T1000 (cell line): ENCODE results near the gene RPS6KA6.

ENCODE experiments used
- DNase-seq: peaks from one replicate; lab custom pipeline; 2025; ENCODE audit warnings: mixed read lengths; lab: John Stamatoyannopoulos, UW

Gene RPS6KA6

DNA sequence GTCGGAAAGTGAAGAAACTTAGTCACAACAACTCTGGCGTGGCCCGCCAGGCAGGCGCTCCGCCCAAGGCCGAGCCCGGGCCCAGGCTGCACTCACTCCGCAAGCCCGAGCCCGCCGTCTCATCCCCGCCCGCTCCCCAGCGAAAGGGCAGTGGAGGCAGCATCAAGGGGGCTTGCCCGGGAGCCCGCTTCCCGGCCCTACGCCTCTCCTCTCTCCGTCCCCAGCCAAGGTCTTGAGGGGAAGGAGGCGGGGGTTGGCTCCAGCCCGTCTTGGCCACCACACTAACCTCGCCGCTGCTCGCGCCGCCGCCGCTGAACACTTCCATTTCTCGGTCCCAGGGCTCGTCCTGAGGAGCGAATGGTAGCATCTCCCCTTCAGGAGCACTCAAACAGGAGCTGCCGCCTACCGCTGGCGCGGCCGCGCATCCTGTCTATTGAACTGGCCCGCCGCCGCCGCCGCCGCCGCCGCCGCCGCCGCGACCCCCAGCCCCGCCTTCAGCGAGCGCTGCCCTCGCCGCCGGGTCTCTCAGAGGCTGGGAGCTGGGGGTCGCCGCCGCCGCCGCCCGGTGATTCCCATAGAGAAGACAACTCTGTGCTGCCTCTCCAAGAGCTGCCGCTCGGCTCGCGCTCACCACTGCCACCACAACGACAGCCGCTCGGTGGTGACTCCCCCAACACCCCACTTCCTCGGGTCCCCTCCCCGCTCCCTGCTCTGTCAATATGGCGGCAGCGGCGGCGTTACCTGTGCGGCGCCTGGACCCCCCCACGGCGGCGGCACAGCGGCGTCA, at the start of gene RPS6KA6:
TSS of gene RPS6KA6 (minus strand) at position 667 of the 787 bp plus-strand sequence. CDS start at position 367, 300 bp downstream.
- DNase-seq, result no peak

DNA sequence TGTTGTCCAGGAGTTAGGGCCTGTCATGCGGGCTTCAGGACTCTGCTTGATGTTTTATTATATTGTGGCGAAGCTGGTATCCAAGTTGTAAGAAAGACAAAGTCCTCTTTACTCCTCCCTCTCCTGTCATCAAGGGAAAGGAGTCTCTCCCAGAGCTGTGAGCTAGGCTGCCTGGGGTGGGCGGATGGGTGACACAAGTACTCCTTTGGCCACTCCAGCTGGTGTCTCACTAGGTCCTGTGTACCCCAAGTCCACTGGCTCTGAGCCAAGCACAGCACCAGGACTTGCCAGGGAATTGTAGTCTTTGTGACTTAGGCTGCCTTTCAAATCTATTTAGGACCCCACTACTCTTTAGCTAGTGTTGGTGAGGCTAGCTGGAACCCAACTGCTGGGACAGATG, 36.7 kb upstream of the RPS6KA6 start:
- DNase-seq, result no peak

DNA sequence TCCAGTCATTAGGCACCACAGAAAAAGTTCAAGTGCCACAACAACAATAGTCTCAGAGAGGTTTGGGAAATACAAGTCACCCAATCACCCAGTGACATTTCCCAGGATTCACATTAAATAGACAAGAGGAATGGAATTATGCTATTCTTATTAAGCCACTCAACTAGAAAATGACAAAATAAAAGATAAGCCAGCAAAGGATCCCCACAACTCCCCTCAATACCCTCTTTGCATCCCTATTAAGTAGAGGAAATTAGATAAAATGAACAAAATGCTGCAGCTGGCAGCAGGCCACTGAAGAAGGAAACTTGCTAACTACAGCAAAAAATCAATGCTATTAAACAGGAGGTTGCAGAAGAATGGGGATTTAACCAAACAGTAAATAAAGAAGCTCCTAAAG, 35.3 kb upstream of the RPS6KA6 start:
- no peak for DNase-seq

DNA sequence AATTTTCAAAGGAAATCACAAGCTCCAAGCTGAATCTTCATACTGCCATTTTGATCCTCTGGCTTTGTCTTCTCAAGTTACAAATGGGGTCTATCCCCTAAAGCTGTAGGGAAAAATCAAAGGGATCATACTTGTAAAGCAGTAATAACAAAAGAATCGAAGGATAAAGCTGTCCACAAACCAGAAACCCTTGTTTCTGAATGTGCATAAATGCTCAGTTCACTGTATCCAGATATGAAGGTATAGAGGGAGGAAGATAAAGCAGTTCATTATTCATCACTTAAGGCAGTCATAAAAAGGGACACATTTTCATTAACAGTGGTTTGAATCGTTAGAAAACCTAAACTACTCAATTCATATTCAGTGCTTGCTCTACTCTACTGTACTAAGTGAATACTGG, 33.2 kb upstream of the RPS6KA6 start:
- no peak for DNase-seq

DNA sequence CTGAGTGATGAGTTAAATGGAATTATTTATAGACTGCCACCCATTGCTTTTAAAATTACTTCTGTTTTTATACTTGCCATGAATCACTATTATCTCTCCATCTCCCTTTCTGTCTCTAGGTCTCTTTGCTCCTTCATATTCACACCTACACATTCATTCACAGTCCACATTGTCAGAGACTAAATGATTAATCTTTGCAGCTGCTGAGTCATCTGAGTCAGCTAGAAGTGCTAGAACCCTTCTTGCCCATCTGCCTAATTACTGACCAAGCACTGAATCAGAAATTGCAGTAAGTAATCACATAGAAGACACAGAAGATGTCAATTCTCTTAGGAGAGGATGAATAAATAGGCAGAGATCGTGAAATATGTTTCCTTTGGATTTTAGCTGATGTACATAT, 31.6 kb upstream of the RPS6KA6 start:
- no peak for DNase-seq

DNA sequence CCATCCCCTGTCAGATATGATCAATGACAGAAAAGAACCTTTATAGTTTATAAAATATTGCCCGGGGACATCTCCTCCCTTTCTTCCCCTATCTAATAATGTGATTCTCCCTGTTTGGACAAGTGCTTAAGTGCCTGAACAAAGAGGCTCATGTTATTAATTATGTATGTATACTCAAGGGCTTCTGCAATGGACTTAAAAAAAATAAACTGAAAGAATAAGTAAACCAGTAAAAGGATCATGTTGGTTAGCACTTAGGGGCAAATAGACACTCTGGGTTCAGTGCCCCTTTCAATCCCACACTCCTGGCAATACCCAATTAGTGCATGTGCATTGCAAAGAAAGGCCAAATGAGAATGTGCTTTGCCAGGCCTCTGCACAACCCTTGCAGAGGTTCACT, 30.7 kb upstream of the RPS6KA6 start:
- DNase-seq, result no peak

DNA sequence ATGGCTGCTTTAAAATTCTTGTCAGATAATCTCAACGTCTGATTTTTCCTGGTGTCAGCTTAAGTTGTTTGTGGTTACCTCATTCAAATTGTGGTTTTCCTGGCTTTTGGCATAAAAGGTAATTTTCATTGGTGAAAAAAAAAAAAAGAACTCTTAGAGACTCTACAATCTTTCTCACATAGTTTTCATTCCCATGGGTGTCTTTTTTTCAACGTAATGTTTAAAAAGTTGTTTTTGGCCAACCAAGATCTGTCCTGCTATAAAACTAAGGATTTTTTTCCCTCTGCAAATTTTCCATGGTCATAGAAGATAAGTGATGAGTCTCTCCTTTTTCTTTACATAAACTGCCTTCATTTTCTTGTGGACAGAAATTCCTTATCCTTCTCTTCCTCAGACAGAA, 28.9 kb upstream of the RPS6KA6 start:
- no peak for DNase-seq

DNA sequence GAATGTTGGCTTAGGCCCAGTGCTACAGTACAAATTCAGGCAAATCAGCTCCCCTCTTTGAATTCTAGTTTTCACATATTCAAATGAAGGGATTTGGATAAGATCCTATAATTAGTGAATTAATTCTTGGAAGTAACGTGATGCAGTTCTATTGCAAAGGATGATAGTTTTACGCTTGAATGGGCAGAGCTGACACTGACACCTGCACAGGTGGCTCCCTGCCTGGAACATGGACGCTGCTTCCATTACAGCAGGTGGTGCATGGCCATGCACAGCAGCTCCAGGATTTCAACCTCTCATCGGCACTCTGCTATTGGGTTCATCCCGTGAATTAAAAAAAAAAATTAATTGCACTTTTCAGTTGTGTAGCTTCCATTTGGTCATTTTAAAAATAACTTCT, 28.4 kb upstream of the RPS6KA6 start:
- no peak for DNase-seq

DNA sequence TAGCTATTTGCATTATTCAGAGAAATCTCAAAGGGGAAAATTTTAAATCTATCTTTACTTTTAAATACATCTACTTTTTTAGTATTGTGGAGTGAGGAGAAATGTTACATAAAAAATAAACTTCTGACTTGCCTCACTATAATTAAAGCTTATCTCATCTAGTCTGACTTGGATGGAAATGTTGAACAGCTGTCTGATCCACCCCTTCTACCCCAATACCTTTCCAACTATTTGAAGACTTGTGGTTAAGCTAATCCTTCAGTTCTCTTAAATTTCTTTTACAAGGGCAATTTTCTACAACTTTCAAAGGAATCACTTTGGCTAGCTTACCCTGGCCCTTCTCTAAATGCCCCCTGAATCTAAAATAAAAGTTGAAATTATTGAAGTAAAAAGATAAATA, 17.3 kb upstream of the RPS6KA6 start:
- DNase-seq, result no peak

DNA sequence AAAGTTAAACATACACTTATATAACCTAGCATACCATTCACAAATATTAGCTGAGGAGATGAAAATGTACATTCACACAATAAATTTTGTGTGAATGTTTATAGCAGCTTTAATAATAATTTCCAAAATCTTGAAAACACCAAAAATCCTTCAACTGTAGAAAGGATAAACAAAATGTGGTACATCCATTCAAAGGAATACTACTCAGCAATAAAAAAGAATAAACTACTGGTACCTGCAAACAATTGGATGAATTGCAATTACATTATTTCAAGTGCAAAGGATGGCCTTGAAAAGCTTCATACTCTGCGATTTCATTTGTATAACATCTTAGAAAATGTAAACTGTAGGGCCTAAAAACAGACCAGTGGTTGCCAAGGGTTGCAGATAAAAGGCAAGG, 11.7 kb upstream of the RPS6KA6 start:
- DNase-seq, result no peak

DNA sequence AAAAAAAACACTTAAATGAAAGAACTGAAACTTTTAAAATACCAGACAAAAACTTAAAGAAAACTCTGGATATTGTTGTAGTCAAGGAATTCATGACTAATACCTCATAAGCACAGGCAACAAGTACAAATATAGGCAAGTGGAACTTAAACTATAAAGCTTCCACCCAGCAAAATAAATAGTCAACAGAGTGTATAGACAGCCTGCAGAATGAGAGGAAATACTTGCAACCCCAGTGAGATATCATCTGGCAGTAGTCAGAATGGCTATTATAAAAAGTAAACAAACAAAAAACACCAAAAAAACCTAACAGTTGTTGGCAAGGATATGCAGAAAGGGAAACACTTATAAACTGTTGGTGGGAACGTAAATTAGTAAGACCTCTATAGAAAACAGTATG, 9.6 kb upstream of the RPS6KA6 start:
- DNase-seq, result no peak

DNA sequence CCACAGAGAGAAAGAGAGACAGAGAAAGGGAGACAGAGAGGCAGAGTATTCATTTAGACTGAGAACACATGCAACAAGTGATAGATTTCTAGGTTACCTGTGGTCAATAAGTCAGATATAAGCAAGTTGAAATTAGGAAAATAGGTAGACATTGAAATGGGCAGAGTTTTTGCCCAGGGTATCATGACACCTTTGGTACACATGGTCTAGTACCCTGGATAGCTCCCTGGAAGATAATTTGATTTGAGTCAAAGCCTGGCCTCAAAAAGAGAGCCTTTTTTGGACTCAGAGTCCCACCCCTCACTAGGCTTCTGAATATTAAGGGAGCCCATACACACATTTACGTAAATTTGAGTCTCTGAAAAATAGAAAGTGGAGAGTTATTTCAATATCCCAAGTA, 4.0 kb upstream of the RPS6KA6 start:
- no peak for DNase-seq

DNA sequence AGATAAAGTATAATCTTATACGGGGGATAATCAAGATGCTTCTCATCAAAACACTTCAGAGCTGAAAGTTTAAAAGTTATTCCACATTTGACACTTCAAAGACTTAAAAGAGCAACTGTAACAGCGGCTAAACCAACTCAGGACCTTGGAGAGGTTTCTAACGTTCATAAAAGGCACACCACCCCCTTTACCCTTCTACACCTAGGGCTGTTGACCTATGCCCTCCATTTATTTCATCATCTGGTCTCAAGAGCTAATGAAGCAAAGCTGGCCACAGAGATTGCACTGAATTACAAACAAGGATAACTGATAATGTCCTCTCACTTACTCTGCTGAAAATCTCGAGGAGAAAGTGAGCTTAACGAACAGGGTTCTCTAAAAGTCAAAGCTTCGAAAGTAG, 1.1 kb upstream of the RPS6KA6 start:
- DNase-seq, result no peak

DNA sequence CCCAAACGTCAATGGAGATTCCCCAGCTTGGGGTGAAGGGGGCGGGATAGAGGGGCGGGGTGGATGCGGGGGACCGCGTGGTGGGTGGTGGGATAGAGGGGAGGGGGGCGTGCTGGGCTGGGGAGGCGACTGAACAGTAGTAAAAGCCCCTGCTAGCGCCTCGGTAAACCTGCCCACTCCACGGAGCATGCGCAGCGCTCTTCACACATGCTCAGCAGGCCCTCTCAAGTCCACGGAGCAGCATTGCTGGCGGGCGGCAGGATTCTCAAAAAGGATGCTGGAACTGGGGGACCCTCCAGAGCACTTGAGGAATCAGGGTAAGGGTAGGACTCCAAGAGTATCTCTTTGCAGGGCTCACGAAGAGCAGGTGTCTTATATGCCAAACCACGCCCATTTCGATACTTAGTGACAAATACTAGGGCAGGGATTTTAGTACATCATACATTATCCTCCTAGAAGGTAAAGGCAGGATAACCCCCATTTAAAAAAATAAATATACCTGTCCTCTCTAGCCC, 378 bp upstream of the RPS6KA6 start:
- DNase-seq, result no peak

DNA sequence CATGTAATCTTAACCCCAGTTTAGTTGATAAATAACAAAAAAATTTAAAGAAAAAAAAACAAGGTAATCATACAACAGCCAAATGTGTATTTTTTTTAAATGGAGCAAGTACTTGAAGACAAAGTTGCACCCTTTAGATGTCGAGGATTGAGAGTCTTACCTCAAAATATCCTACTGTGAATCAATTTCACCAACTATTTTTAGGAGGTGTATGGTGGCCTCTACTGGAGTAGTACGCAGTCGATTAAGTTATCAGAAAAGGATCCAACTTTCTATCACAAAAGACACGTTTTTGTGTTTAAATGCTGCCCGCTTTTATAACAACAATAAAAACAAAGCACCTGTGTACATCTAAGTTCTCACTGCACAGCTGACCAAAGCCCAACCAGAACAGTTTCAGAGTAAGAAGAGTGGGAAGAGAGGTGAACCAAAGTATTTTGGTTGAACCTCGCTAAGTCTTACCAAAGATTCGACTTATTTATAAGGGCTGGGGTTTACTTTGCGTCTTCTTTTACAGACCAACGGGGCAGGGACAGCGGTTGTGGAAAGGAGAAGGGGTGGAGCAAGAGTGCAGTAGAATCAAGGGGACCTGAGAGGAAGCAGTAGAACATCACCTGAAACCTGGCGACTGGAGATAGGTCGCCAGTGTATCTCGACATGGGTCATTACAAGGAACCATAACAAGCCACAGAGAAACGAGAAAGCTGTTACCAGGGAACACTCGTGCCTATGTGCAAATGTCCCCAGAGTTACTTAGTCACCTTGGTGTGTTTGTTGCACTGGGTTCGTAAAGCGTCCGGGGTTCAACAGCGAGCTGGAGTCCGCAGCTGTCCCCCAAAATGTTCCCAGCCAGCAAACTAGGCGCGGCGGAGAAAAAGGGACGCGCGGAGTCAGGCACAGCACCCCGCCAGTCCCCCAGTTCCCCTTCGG, 1.1 kb downstream of the RPS6KA6 start:
- no peak for DNase-seq

DNA sequence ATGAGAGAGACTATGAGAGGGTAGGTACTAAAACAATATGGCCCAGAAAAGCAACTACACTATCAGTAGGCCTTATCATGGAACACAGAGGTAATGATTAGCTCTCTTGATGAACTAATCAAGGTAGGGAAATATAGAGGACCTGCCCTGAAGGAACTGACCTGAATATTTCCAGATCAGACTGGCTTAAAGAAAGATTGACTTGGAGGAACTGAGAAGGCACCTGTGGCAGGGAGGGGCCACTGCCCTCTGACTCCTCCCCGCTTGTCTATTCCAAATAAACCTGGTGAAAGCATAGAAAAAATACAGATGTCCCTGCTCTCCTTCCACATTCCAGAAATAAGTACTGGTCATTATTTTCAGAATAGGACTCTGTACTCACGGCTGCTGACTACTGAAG, 5.5 kb downstream of the RPS6KA6 start:
- no peak for DNase-seq

DNA sequence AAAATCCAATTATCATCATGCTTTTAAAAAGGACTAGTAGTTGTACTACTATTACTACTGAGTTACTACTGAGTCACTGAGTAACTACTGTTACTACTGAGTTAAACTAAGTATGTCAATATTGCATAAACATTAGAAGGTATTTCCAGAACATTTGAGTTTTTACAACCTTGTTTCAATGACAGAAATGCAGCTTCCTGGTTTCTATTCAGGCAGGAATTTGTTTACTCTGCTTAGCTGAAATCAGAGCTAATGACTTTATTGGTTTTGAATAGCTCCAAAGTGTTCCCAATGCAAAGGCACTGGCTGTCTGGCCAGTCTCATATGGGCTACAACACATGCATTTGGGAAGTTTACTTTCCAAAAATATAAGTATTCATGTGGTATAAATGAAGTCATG, 12.0 kb downstream of the RPS6KA6 start:
- no peak for DNase-seq

DNA sequence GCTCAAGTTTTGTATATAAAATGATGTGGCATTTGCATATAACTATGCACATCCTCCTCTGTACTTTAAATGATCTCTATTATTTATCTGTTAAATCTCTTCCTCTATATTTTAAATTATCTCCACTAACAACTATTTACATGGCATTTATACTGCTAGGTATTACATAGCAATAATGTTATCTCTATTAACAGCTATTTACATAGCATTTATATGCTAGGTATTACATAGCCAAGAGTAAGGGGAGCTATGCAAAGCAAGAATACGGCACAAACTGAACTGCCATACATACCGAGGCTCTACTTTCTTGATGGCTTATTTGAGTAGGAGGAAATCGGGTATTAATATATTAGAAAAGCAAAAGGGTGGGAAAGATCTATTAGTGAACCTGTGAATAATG, 12.7 kb downstream of the RPS6KA6 start:
- DNase-seq, result no peak

DNA sequence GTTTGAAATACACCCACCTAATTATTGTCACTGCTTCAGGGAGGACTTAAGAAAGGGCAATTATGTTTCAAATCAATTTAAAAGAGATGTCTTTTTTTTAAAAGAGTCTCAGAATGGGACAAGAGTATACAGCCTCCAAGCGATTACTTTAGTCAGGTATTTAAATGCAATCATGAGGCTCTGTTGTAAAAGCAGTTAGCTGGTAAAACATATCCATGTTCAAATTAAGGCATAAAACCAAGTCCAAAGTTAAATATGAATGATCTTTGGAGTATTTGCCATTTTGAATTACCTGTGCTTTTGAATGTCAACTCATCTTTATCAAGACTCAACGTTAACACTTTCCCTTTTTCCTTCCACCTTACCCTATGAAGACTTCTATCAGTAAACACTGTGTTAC, 13.7 kb downstream of the RPS6KA6 start:
- DNase-seq, result no peak

DNA sequence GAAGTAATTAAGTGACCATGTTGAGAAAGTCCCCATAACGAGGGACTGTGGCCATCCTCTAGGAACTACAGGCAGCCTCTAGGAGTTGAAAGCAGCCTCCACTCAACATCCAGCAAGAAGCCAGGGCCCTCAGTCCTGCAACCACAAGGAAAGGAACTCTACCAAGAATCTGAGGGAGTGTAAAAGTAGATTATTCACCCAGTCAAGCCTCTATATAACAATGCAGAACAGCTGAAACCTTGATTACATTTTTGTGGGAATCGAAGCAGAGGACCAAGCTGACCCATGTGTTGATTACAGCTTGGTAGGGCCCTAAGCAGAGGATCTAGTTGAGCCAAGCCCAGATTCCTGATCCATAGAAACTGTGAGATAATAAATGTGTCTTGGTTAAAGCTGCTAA, 17.1 kb downstream of the RPS6KA6 start:
- no peak for DNase-seq

DNA sequence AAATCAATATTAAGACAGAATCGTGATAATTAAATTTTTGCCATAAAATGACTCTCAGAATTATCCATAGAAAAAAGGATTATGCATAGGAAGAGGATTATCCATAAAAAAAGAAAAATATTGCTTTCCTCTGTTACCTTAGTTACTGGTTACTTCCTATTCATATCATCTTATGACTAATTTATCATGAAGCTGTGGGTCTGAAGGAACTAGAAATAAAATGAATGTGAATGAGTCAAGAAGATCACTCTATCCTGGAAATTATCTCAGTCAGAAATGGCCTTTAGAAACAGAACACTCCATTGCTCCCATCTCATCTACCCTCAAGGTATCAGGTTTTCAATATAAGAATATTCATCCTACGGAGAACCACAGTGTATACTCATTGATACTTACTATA, 19.4 kb downstream of the RPS6KA6 start:
- DNase-seq, result no peak

DNA sequence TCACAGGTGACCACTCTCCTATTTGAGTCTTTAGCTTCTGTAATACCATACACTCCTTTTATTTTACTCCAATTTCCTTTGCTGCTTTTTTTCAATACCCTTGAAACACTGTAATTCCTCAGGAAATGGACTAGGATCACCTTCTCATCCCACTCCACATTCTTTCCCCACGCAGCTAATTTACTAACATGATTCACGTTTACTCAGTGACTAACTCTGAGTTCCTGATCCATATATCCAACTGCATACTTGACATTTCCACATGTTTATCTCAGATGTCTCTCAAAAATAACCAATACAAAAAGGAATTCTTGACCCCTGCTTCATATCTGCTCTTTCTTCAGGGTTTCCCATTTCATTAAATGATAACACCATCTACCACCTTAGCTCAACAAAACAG, 19.9 kb downstream of the RPS6KA6 start:
- no peak for DNase-seq

DNA sequence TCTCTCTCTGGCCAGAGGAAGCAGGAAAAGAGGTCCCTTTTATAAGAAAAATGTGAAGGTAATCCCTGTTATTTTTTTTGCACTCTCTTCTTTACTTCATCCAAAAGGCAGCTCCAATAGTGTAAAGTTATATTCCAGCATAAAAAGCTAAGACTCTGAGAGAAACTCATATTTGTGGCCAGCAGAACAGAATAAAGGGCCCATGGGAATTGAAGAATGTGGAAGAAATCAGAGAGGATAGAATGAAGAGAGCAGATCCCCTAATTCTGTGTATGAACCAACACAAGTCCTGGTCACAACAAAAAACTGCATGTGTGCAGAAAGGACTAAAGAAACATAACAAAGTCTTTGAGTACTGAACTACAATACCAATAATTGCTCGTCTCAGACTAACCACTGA, 22.3 kb downstream of the RPS6KA6 start:
- no peak for DNase-seq
